GM18867 (cell line): ENCODE results near the gene SMYD1.

Experiments used
- ATAC-seq: cut with Tn5 transposase; IDR thresholded peaks from one replicate; pipeline ENCODE4 v1.9.1; 2021; ENCODE audit warnings: mild to moderate bottlenecking, moderate library complexity; ENCODE audit not compliant: unreplicated experiment

SMYD1 gene

GRCh38 chr2:88055371-88056128, 12.1 kb upstream of the SMYD1 start, which contains the start of gene KRCC1:
TSS of gene KRCC1 (minus strand) at chr2:88055783. CDS start at chr2:88028563, 27,220 bp downstream.
- peak; percentile 95 for ATAC-seq

- no peak for ATAC-seq
Measured at GRCh38 chr2:88057437-88057844, 10.2 kb upstream of the SMYD1 start.

- no peak for ATAC-seq
Measured at GRCh38 chr2:88058191-88058590, 9.4 kb upstream of the SMYD1 start.

GRCh38 chr2:88059979-88060906, 7.4 kb upstream of the SMYD1 start:
- ATAC-seq: peak; percentile 45

- ATAC-seq: no peak
Measured at GRCh38 chr2:88060907-88061275, 6.7 kb upstream of the SMYD1 start.

- ATAC-seq: no peak
Measured at GRCh38 chr2:88061295-88061694, 6.3 kb upstream of the SMYD1 start.

DNA sequence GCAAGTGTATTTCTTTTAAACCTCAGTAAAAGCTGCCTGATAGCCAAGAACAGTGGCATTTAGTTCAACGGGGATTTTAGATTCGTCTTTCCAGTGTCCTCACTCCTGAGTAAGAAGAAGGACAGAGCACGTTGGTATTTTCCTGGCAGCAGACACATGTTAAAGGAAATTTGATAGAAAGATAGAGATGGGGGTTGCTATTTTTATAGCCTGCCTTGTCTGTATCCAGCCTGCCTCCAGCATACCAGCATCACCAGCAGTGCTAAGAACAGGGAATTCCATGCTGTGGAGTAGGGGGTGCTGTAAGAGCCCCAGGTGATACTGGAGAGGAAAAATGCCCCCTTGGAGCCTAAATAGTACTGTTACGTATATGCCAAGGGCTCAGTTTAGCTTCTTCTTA, 1.1 kb upstream of the SMYD1 start:
- no peak for ATAC-seq

DNA sequence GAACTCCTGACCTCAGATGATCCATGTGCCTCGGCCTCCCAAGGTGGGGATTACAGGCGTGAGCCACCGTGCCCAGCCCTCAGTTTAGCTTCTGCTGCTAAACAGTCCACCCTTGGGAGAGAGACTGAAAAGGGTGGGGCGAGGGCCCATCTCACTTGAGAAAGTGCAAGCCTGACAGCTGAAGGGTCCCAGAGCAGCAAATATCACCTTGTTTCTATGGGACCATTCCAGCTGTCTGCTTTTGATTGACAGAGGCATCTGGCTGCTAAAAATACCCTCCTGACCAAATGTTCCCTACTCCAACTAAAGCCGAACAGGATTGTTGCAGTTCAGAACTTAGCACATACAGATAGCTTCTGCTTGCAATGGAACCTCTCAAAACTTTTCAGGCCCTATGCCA, 436 bp upstream of the SMYD1 start:
- ATAC-seq: no peak

- no peak for ATAC-seq
Measured at GRCh38 chr2:88068044-88068443, 419 bp downstream of the SMYD1 start.

DNA sequence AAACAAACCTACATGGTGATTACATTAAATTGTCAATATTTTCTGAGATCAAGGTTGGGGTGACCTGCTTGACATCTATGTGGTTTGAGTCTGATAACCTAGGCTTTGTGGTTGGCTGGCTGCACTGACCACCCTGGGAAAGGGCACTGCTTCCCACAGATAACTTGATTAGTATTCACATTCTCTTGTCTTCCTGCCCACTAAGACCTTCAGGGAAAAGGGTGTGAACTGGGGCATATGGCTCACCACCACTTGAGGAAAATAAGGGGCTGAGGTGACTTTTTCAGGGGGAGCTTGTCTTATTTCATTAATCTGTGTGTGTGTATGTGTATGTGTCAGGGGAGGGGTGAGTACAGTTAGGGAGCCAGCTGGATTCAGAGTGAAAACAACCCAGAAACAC, 1.5 kb downstream of the SMYD1 start:
- ATAC-seq: no peak

GRCh38 chr2:88070055-88070454, 2.4 kb downstream of the SMYD1 start:
- no peak for ATAC-seq

DNA sequence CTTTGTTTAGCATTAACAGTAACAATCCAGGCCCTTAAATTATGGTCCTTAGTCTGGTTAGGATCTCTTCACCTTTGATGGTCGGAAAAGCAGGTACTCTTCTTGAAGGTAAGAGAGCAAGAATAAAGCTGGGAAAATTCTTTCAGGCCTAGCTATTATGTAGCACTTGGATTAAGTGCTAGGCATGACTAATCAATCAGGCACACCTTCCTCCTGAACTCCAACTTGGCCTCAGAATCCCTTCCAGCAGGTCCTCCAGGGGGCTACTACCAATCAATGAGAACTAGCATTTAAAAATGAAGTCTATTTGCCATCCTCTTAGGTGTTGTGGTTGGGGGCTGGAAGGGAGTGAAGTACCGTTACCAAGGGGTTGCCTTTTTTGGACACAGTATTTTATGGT, 3.7 kb downstream of the SMYD1 start:
- ATAC-seq: no peak

DNA sequence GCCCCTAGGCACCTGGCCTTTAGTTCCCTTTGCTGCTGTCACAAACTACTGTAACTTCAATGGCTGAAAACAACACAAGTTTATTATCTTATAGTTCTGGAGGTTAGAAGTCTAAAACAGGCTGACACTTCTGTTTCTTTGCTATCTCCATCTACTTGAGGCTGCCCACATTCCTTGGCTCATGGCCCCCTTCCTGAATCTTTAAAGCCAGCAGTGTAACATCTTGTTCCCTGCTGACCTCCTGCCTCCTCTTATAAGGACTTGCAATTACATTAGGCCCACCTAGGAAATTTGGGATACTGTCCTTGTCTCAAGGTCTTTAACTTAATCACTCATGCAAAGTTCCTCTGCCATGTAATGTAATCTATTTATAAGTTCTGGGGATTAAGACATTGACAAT, 6.5 kb downstream of the SMYD1 start:
- no peak for ATAC-seq

GRCh38 chr2:88074854-88075292, 7.2 kb downstream of the SMYD1 start:
- no peak for ATAC-seq

- no peak for ATAC-seq
Measured at GRCh38 chr2:88077080-88077479, 9.5 kb downstream of the SMYD1 start.

- no peak for ATAC-seq
Measured at GRCh38 chr2:88078643-88079172, 11.1 kb downstream of the SMYD1 start.

- ATAC-seq: no peak
Measured at GRCh38 chr2:88080545-88080944, 12.9 kb downstream of the SMYD1 start.

GRCh38 chr2:88081924-88082608, 14.4 kb downstream of the SMYD1 start:
- ATAC-seq: no peak

DNA sequence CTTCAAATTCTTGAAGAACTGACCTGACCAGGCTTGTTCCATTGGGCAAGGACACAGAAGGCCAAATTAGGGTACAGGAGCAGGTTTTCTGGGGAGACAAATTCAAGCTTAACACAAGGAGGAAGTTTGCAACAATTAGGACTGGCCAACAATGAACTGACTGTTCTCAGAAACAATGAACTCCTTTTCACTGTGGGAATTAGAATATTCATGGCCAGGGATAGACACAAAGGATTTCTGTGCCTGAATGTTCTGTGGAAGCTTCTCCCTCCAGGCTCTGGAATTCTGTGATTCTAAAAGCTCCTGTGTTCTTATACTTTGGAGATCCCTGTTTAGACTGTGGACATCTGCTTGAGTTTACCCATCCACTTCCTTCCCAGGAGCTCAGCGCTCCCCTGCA, 15.2 kb downstream of the SMYD1 start:
- no peak for ATAC-seq

DNA sequence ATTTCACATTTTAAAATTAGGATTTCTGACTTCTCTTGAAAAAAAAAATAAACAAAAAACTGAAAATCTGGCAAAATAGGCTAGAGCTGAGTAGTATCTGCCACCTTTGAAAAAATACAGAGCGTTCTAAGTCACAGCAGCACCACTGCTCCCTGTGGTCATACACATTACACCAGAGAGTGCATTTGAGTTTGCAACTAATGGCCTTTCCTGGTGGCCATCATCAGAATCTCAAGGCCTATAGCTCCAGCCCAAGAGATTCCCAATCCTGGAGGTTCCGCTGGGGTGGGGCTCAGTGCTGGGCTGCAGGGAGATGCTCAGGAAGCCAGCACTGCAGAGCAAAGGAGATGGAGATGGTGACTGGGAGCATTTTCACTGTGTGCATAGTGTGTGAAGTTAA, 17.5 kb downstream of the SMYD1 start:
- ATAC-seq: no peak

DNA sequence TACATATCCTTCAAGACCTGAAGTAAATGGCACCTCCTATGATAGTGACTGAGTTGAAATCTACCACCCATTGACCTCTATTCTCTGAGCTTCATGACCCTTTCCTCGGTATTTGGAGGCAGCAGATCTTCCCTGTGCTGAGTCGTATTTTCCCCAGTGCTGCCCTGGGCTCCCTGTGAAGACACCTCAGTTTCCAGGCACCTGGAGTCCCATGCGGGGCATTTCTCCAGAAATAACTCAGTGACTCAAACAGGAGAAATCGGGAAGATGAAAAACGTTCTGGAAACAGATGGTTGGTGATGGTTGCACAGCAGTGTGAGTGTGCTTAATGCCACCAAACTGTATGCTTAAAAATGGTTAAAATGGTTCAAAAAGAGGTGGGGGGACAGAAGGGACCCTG, 18.0 kb downstream of the SMYD1 start:
- ATAC-seq: no peak
